Measurements from ENCODE around the gene POLR2B.

- TF ChIP-seq CTCF (conservative IDR thresholded peaks at IDR 0.05) (no peak), EZH2 (IDR thresholded peaks at IDR 0.05; ENCODE audit: low read depth) (no peak)
These were observed 40.3 kb downstream of the POLR2B start for GRCh38 chr4:57018980-57019379.

Measured in PC-9 (cell line).